ENCODE data around the gene ZNF583.

The ZNF583 gene

DNA sequence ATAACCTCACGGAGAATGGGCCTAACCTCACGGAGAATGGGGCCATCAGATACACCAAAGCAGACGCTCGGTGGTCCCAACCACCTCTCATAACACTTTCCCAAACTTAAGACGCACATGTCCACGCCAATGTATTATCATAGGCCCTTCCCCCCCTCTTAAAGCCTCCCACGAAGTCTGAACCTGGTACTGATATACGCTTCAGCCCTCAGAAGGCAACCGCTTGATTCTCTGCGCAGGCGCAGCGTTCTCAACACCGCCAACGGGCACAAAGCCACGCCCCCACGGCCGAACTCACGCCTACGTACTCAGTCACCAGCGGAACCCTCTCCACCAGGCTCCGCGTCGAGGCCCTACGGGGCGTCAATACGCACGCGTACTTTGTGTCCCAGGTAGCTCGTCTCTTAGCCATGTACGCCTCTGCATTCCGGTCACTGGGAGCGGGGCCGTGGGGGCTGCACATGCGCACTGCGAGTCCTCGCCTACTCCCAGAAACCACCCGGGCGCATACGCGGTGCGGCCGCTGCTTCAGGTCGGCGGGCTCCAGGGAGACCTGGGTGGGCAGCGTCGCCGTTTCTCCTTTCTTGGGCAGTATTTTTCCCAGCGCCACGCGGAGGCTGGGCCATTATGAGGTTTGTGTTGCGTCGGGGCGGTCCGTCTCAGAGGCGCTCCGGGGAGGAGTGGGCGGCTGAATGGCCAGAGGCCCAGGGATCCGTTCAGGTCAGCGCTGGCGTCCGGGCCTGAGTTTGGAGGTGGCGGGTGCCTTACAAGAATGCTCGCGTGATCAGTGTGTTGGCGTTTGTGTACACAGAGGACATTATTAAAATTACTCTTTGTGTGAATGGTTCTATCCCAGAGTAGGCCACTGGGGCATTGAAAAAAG lies 36.1 kb upstream of the ZNF583 start (continued):
- TF ChIP-seq CTCF (tag by site-specific recombination; IDR thresholded peaks at IDR 0.05) (no peak), ZNF596 (tag by site-specific recombination; IDR thresholded peaks at IDR 0.05) (no peak), ZNF664 (tag by site-specific recombination; IDR thresholded peaks at IDR 0.05) (no peak), ZNF155 (tag by site-specific recombination; IDR thresholded peaks at IDR 0.05) (no peak), ZSCAN23 (tag by site-specific recombination; IDR thresholded peaks at IDR 0.05) (no peak), ZNF514 (tag by site-specific recombination; IDR thresholded peaks at IDR 0.05) (no peak), YY2 (tag by site-specific recombination; IDR thresholded peaks at IDR 0.05) (no peak), ZNF530 (tag by site-specific recombination; IDR thresholded peaks at IDR 0.05; ENCODE audit: low read depth) (0 out of 2 replicates have a peak, but pooled peaks have one; percentile 10), REPIN1 (tag by site-specific recombination; IDR thresholded peaks at IDR 0.05; ENCODE audit: low read depth) (no peak), INSM2 (tag by site-specific recombination; IDR thresholded peaks at IDR 0.05) (no peak), ZNF791 (tag by site-specific recombination; IDR thresholded peaks at IDR 0.05) (no peak), OVOL3 (tag by site-specific recombination; IDR thresholded peaks at IDR 0.05) (no peak), ZNF548 (tag by site-specific recombination; IDR thresholded peaks at IDR 0.05) (no peak), SALL2 (tag by site-specific recombination; IDR thresholded peaks at IDR 0.05; ENCODE audit: borderline replicate concordance) (no peak), FEZF1 (tag by site-specific recombination; IDR thresholded peaks at IDR 0.05) (no peak), SP7 (tag by site-specific recombination; IDR thresholded peaks at IDR 0.05) (0 out of 2 replicates have a peak, but pooled peaks have one; percentile 27), HOXD13 (CRISPR knock-in tag; IDR thresholded peaks at IDR 0.05; ENCODE audit: borderline replicate concordance) (no peak), ZNF670 (tag by site-specific recombination; IDR thresholded peaks at IDR 0.05; ENCODE audit: low read depth) (no peak), ZNF184 (tag by site-specific recombination; IDR thresholded peaks at IDR 0.05) (no peak), ZNF610 (tag by site-specific recombination; IDR thresholded peaks at IDR 0.05; ENCODE audit: borderline replicate concordance) (no peak), ZNF626 (tag by site-specific recombination; IDR thresholded peaks at IDR 0.05) (no peak), ZSCAN30 (tag by site-specific recombination; IDR thresholded peaks at IDR 0.05) (no peak), ZNF19 (tag by site-specific recombination; IDR thresholded peaks at IDR 0.05; ENCODE audit: low read depth) (no peak), ZEB2 (tag by site-specific recombination; IDR thresholded peaks at IDR 0.05) (no peak), ZNF335 (tag by site-specific recombination; conservative IDR thresholded peaks at IDR 0.05) (peak; percentile 73), ZNF692 (tag by site-specific recombination; IDR thresholded peaks at IDR 0.05) (peak; percentile 62; the same call in 1 of the 2 replicates), ZNF843 (tag by site-specific recombination; IDR thresholded peaks at IDR 0.05) (no peak), PRDM1 (tag by site-specific recombination; IDR thresholded peaks at IDR 0.05) (no peak), GFI1B (tag by site-specific recombination; IDR thresholded peaks at IDR 0.05) (no peak), ZNF416 (tag by site-specific recombination; IDR thresholded peaks at IDR 0.05) (0 out of 2 replicates have a peak, but pooled peaks have one; percentile 14)
- TF ChIP-seq, protein P1, sequence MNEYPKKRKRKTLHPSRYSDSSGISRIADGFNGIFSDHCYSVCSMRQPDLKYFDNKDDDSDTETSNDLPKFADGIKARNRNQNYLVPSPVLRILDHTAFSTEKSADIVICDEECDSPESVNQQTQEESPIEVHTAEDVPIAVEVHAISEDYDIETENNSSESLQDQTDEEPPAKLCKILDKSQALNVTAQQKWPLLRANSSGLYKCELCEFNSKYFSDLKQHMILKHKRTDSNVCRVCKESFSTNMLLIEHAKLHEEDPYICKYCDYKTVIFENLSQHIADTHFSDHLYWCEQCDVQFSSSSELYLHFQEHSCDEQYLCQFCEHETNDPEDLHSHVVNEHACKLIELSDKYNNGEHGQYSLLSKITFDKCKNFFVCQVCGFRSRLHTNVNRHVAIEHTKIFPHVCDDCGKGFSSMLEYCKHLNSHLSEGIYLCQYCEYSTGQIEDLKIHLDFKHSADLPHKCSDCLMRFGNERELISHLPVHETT (tag by site-specific recombination; IDR thresholded peaks at IDR 0.05): no peak
- TF ChIP-seq, protein P2, sequence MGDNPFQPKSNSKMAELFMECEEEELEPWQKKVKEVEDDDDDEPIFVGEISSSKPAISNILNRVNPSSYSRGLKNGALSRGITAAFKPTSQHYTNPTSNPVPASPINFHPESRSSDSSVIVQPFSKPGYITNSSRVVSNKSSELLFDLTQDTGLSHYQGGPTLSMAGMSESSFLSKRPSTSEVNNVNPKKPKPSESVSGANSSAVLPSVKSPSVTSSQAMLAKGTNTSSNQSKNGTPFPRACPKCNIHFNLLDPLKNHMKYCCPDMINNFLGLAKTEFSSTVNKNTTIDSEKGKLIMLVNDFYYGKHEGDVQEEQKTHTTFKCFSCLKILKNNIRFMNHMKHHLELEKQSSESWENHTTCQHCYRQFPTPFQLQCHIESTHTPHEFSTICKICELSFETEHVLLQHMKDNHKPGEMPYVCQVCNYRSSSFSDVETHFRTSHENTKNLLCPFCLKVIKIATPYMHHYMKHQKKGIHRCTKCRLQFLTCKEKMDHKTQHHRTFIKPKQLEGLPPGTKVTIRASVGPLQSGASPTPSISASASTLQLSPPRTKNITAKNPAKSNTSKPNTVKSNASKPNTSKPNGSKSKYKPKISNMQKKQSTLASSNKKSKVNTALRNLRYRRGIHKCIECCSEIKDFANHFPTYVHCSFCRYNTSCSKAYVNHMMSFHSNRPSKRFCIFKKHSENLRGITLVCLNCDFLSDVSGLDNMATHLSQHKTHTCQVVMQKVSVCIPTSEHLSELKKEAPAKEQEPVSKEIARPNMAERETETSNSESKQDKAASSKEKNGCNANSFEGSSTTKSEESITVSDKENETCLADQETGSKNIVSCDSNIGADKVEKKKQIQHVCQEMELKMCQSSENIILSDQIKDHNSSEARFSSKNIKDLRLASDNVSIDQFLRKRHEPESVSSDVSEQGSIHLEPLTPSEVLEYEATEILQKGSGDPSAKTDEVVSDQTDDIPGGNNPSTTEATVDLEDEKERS (tag by site-specific recombination; IDR thresholded peaks at IDR 0.05): peak; percentile 80; the same call in 1 of the 2 replicates

Measured in HEK293 (cell line).